ENCODE results near the gene LAMTOR2. TPM values are rescaled to one million over a fixed set of nuclear protein-coding genes. Genes with fewer than 3 reads are reported as not detected.

LAMTOR2 gene
- total and polyA plus RNA-seq, 10 of the 15 experiments (the other 5 are each of a cell fraction or from before 2014, with no cell fraction given) = 71.9 to 264 (median 97.0) TPM

- TF ChIP-seq NRF1 (conservative IDR thresholded peaks at IDR 0.05; ENCODE audit: low read depth, low read length) (no peak), IKZF2 (IDR thresholded peaks at IDR 0.05) (no peak), CBX3 (IDR thresholded peaks at IDR 0.05; ENCODE audit: borderline replicate concordance, low read depth) (no peak), RAD51 (IDR thresholded peaks at IDR 0.05) (no peak), SRF (IDR thresholded peaks at IDR 0.05; ENCODE audit: low read depth in 2 of 2, low read length in 2 of 2) (no peak), NFXL1 (IDR thresholded peaks at IDR 0.05; ENCODE audit: borderline replicate concordance) (no peak), PML (IDR thresholded peaks at IDR 0.05; ENCODE audit: low read length) (0 out of 2 replicates have a peak, but pooled peaks have one; percentile 57), RFX5 (IDR thresholded peaks at IDR 0.05; ENCODE audit: low read depth, low read length) (no peak), POLR2AphosphoS5 (IDR thresholded peaks at IDR 0.05; ENCODE audit: low read length) (peak; percentile 91), MEF2A (IDR thresholded peaks at IDR 0.05; ENCODE audit: insufficient read depth, low read depth, low read length) (no peak), ASH2L (IDR thresholded peaks at IDR 0.05; ENCODE audit: borderline replicate concordance, low read depth) (no peak), CTCF (IDR thresholded peaks at IDR 0.05 in 2 of 3, conservative IDR thresholded peaks at IDR 0.05 in 1 of 3; ENCODE audit: control insufficient read depth in 2 of 3, extremely low read depth in 1 of 3, insufficient read depth in 1 of 3, low read depth in 3 of 3, low read length in 3 of 3) (0 out of 6 replicates have a peak, but pooled peaks of 1 of the 3 experiments have one; percentile 9), SUZ12 (IDR thresholded peaks at IDR 0.05; ENCODE audit: unreplicated experiment) (no peak), BCLAF1 (IDR thresholded peaks at IDR 0.05) (no peak), EZH2 (IDR thresholded peaks at IDR 0.05; ENCODE audit: borderline replicate concordance, control insufficient read depth, low read depth, low read length) (no peak), SPI1 (IDR thresholded peaks at IDR 0.05; ENCODE audit: borderline replicate concordance, insufficient read depth, low read depth, low read length) (peak; percentile 26; the same call in 1 of the 2 replicates), ATF2 (IDR thresholded peaks at IDR 0.05; ENCODE audit: low read length) (no peak), EGR1 (IDR thresholded peaks at IDR 0.05; ENCODE audit: borderline replicate concordance in 1 of 2, low read depth in 2 of 2, low read length in 2 of 2) (no peak), NKRF (conservative IDR thresholded peaks at IDR 0.05) (peak; percentile 8; the same call in 1 of the 2 replicates), GABPA (IDR thresholded peaks at IDR 0.05; ENCODE audit: low read depth) (peak; percentile 96), ESRRA (IDR thresholded peaks at IDR 0.05; ENCODE audit: low read length) (no peak)
Measured at GRCh38 chr1:156020293-156021092, 34.1 kb upstream of the LAMTOR2 start, which contains the start of gene SSR2 (continued).

Measured in GM12878 (cell line).